Measurements from ENCODE around the gene DNASE2B. TPM values are rescaled to one million over a fixed set of nuclear protein-coding genes. Genes with fewer than 3 reads are reported as not detected.

Gene DNASE2B
- polyA plus RNA-seq, 1 donor (not counting 4 experiments of a cell fraction or from before 2014, with no cell fraction given): not detected

DNA sequence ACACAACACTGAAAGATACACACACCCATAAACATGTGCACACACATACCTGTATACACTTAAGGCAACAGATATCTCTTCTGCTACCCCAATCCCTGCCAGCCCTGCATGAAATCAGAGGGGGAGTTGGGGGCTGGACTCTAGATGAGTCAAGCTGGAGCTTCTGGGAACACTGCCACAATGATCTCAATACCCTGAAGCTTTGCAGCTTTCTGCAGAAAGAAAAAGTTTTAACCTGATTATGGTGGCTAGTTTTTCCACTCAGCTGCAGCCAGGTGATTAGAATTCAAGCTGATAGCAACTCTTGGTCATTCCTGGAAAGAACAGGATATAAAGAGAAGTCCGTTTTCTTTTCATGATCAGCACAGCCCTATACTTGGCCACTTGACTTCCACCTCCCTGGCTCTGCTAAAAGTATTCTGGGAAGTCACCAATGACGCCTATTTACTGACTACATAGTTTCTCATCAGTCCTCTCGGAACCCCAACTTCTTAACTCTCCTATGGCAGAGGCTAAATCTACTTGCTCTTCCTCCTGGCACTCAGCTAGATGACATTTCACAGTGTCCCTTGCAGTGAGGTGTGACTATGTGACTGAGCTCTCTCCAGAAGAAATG is 20.7 kb upstream of the DNASE2B start:
- no peak overlapping the region for H3K4me3 ChIP-seq (ENCODE audit: control insufficient read depth in 2 of 3, extremely low read depth in 1 of 3, insufficient read depth in 2 of 3, low read depth in 1 of 3, low read length in 3 of 3)
- no peak for FAIRE-seq
- TF ChIP-seq, protein P1, sequence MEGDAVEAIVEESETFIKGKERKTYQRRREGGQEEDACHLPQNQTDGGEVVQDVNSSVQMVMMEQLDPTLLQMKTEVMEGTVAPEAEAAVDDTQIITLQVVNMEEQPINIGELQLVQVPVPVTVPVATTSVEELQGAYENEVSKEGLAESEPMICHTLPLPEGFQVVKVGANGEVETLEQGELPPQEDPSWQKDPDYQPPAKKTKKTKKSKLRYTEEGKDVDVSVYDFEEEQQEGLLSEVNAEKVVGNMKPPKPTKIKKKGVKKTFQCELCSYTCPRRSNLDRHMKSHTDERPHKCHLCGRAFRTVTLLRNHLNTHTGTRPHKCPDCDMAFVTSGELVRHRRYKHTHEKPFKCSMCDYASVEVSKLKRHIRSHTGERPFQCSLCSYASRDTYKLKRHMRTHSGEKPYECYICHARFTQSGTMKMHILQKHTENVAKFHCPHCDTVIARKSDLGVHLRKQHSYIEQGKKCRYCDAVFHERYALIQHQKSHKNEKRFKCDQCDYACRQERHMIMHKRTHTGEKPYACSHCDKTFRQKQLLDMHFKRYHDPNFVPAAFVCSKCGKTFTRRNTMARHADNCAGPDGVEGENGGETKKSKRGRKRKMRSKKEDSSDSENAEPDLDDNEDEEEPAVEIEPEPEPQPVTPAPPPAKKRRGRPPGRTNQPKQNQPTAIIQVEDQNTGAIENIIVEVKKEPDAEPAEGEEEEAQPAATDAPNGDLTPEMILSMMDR (optimal IDR thresholded peaks at IDR 0.05 in 1 of 3, IDR thresholded peaks at IDR 0.05 in 1 of 3, conservative IDR thresholded peaks at IDR 0.05 in 1 of 3; ENCODE audit: extremely low read depth in 1 of 3, insufficient read depth in 2 of 3, low read length in 3 of 3): no peak
- H3K9ac ChIP-seq (ENCODE audit: control insufficient read depth, extremely low read depth, insufficient read depth, low read length): no peak overlapping the region
- H3K9me1 ChIP-seq (ENCODE audit: control insufficient read depth, extremely low read depth, insufficient read depth, low read length): no peaks in the 10 kb centered on the region
- dilution Hi-C loops (cut with MboI; ENCODE audit: extremely low pct_ligation_motif_present, low sequenced_read_pairs): no loop called here
- no peak overlapping the region for H3K4me2 ChIP-seq (ENCODE audit: control insufficient read depth, extremely low read depth, insufficient read depth, low read depth, low read length)
- no peaks in the 10 kb centered on the region for H3K27me3 ChIP-seq (ENCODE audit: control insufficient read depth, extremely low read depth, insufficient read depth, low read length)
- H3K79me2 ChIP-seq (ENCODE audit: control insufficient read depth, insufficient read depth, low read length): no peaks in the 10 kb centered on the region
- no peaks in the 10 kb centered on the region for H3K36me3 ChIP-seq (ENCODE audit: control insufficient read depth in 2 of 2, extremely low read depth in 1 of 2, insufficient read depth in 2 of 2, low read length in 2 of 2)
- DNase-seq (ENCODE audit: low read depth, low spot score): no peak
- H3K9me3 ChIP-seq (ENCODE audit: control insufficient read depth, low read depth, low read length): no peaks in the 10 kb centered on the region
- no peak overlapping the region for H3K27ac ChIP-seq (ENCODE audit: control insufficient read depth, insufficient read depth, low read length)
- H4K20me1 ChIP-seq (ENCODE audit: control insufficient read depth, extremely low read depth, insufficient read depth, low read length): no peaks in the 10 kb centered on the region
- no peak overlapping the region for H2AFZ ChIP-seq (ENCODE audit: control insufficient read depth, low read length)
- peaks cover 21% of the 10 kb centered on the region for H3K4me1 ChIP-seq (ENCODE audit: control insufficient read depth, extremely low read depth, insufficient read depth, low read length)

DNA sequence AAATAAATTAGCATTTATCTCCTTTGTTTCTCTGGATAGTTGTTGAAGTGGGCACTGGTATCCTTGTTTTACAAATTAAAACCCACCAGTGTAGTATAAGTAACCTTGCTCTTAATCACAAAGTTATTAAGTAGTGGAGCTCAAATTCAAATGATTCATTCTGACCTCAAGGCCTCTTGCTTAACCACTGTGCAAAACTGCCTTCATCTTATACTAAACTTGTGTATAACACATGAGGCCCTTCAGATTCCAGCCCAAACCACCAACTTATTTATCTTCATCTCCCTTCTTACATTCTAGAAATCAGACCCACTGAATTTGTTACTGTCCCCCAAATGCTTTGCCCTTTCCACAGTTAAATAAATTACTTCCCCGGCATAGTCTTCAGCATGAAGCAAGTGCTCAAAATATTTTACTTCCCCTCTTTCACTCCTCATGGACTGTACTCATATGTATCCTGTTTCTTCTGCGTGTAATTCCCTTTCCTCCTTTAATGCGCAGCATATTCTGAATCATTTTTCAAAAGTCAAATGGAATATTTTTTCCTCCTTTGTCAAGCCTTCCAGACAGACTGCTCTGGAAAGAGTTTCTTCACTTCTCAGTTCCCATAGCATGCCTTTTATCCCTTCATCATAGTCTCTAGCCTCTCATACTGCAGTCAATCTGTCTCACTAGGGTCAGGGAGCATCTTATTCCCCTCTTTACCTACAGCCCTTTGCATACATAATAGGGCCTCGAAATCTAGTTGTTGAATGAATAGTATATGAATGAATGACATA is 19.0 kb upstream of the DNASE2B start:
- H3K79me2 ChIP-seq (ENCODE audit: control insufficient read depth, insufficient read depth, low read length): no peaks in the 10 kb centered on the region
- DNase-seq (ENCODE audit: low read depth, low spot score) (no peak), FAIRE-seq (no peak)
- no peaks in the 10 kb centered on the region for H3K36me3 ChIP-seq (ENCODE audit: control insufficient read depth in 2 of 2, extremely low read depth in 1 of 2, insufficient read depth in 2 of 2, low read length in 2 of 2)
- H3K9me1 ChIP-seq (ENCODE audit: control insufficient read depth, extremely low read depth, insufficient read depth, low read length): no peaks in the 10 kb centered on the region
- no peak overlapping the region for H3K4me2 ChIP-seq (ENCODE audit: control insufficient read depth, extremely low read depth, insufficient read depth, low read depth, low read length)
- H3K27ac ChIP-seq (ENCODE audit: control insufficient read depth, insufficient read depth, low read length): no peak overlapping the region
- no peak overlapping the region for H3K9ac ChIP-seq (ENCODE audit: control insufficient read depth, extremely low read depth, insufficient read depth, low read length)
- peaks cover 21% of the 10 kb centered on the region for H3K4me1 ChIP-seq (ENCODE audit: control insufficient read depth, extremely low read depth, insufficient read depth, low read length)
- no peaks in the 10 kb centered on the region for H4K20me1 ChIP-seq (ENCODE audit: control insufficient read depth, extremely low read depth, insufficient read depth, low read length)
- no peaks in the 10 kb centered on the region for H3K27me3 ChIP-seq (ENCODE audit: control insufficient read depth, extremely low read depth, insufficient read depth, low read length)
- no peak overlapping the region for H2AFZ ChIP-seq (ENCODE audit: control insufficient read depth, low read length)
- no peak for TF ChIP-seq EZH2 (IDR thresholded peaks at IDR 0.05; ENCODE audit: low read length)
- TF ChIP-seq, protein P1 (optimal IDR thresholded peaks at IDR 0.05 in 1 of 3, IDR thresholded peaks at IDR 0.05 in 1 of 3, conservative IDR thresholded peaks at IDR 0.05 in 1 of 3; ENCODE audit: extremely low read depth in 1 of 3, insufficient read depth in 2 of 3, low read length in 3 of 3): no peak
- dilution Hi-C loops (cut with MboI; ENCODE audit: extremely low pct_ligation_motif_present, low sequenced_read_pairs): no loop called here
- H3K9me3 ChIP-seq (ENCODE audit: control insufficient read depth, low read depth, low read length): no peaks in the 10 kb centered on the region
- H3K4me3 ChIP-seq (ENCODE audit: control insufficient read depth in 2 of 3, extremely low read depth in 1 of 3, insufficient read depth in 2 of 3, low read depth in 1 of 3, low read length in 3 of 3): no peak overlapping the region
